ENCODE data around the gene LAMB3. TPM values are rescaled to one million over a fixed set of nuclear protein-coding genes. Genes with fewer than 3 reads are reported as not detected.

LAMB3 gene
- total RNA-seq, 1 donor from 2014 or later = 2.6 TPM

DNA sequence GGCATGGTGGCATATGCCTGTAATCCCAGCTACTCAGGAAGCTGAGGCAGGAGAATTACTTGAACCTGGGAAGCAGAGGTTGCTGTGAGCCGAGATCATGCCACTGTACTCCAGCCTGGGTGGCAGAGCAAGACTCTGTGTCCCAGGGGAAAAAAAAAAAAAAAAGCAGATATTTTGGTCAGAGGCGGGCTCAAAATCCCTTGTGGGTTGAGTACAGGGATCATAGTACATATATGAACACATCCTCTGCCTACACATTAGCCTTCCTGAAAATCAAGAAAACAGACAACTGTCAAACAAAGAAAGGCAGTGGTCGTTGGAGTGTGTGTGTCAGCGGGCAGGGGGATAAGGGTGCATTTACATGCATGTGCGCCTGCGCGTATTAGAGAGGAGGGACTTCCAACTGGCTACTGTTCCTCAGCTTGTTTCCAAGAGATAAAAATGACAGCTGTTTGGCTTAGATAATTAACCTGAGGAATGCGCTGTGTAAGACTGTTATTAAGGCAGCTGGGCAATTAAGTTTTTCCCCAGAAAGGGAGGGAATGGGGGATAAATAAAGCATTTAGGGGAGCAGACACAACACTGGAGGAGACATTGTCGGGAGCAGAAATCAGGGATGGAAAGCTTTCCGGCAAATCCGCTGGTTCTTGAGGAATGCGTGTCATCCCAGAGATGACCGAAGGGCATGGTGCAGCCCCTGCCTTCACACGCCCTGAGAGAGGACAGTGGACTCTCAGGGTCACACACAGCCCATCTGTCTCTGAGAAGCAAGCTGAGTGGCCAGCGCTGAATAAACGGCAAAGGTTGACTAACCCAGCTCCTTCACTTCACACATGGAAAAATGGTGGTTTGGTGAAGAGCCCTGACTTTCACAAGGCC is 6.4 kb downstream of the LAMB3 start:
- no peak overlapping the region for H3K27ac Mint-ChIP-seq (ENCODE audit: unreplicated experiment)

DNA sequence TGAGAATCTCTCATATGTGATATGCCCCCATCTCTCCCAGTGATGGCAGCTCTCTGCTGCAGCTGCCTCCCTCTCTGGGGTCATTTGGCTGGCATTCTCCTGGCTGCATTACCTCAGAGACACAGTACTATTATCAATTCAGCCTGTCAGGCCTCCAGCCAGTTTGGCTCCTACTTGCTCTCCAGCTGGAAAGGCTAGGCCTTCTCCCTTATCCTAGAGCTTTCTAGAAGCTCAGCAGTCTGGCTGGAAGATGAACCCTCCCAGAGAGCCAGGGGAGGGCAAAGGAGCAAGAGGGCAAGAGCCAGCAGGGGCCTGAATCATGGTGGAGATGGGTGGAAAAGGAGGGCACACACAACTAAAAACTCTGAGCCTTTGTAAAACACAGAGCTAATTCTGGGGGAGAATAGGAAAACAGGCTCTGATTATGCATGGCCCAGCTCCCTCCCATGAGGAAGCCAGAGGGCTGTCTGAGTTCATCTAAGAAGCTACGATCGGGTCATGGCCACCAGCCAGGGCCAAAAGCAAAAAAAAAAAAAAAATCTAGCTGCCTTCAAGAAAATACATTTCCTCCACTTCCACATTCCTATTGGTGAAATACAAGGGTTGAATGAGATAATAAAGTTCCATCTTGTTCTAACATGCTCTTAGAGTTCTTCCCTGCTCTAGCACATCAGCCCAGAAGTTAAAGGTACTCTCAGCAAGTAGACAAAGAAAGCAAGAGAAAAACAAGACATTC is 8.8 kb downstream of the LAMB3 start:
- Mint-ChIP-seq H3K36me3 (ENCODE audit: unreplicated experiment) (no peaks in the 10 kb centered on the region), H3K4me1 (ENCODE audit: unreplicated experiment) (peaks cover 31% of the 10 kb centered on the region), H3K4me3 (ENCODE audit: unreplicated experiment) (no peak overlapping the region), H3K27ac (ENCODE audit: unreplicated experiment) (no peak overlapping the region), H3K9me3 (ENCODE audit: unreplicated experiment) (no peaks in the 10 kb centered on the region), H3K27me3 (ENCODE audit: unreplicated experiment) (no peaks in the 10 kb centered on the region)
- DNase-seq (ENCODE audit: extremely low spot score, unreplicated experiment) = no peak
- TF ChIP-seq, protein P1, sequence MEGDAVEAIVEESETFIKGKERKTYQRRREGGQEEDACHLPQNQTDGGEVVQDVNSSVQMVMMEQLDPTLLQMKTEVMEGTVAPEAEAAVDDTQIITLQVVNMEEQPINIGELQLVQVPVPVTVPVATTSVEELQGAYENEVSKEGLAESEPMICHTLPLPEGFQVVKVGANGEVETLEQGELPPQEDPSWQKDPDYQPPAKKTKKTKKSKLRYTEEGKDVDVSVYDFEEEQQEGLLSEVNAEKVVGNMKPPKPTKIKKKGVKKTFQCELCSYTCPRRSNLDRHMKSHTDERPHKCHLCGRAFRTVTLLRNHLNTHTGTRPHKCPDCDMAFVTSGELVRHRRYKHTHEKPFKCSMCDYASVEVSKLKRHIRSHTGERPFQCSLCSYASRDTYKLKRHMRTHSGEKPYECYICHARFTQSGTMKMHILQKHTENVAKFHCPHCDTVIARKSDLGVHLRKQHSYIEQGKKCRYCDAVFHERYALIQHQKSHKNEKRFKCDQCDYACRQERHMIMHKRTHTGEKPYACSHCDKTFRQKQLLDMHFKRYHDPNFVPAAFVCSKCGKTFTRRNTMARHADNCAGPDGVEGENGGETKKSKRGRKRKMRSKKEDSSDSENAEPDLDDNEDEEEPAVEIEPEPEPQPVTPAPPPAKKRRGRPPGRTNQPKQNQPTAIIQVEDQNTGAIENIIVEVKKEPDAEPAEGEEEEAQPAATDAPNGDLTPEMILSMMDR (IDR thresholded peaks at IDR 0.05) = no peak

More for the DNA sequence above, 6.4 kb downstream of the LAMB3 start:
- Mint-ChIP-seq H3K9me3 (ENCODE audit: unreplicated experiment) (no peaks in the 10 kb centered on the region), H3K4me1 (ENCODE audit: unreplicated experiment) (peaks cover 53% of the 10 kb centered on the region), H3K36me3 (ENCODE audit: unreplicated experiment) (no peaks in the 10 kb centered on the region), H3K4me3 (ENCODE audit: unreplicated experiment) (no peak overlapping the region), H3K27me3 (ENCODE audit: unreplicated experiment) (no peaks in the 10 kb centered on the region)
- TF ChIP-seq, protein P1 (IDR thresholded peaks at IDR 0.05) = no peak
- no peak for DNase-seq (ENCODE audit: extremely low spot score, unreplicated experiment)

DNA sequence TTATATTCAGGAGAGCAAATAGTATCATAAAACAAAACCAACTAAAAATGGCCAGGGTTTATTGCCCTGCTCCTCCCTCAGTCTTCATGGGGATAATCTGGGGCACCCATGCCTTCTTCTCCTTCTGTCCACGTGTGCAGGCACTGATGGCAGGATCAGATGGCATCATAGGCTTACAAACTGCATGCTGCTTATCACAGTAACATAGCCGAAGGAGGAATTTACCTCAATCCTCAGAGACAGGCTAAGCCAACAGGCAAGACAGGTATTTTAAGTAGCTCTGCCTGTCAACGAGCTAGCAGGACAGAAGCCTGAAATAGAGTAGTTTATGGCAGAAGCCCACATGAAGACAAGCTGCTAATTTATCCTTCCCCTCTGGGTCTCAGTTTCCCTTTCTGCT is 9.4 kb downstream of the LAMB3 start:
- H3K27me3 Mint-ChIP-seq (ENCODE audit: unreplicated experiment) = peaks cover 4% of the 10 kb centered on the region
- no peaks in the 10 kb centered on the region for H3K9me3 Mint-ChIP-seq (ENCODE audit: unreplicated experiment)
- peaks cover 25% of the 10 kb centered on the region for H3K4me1 Mint-ChIP-seq (ENCODE audit: unreplicated experiment)
- TF ChIP-seq, protein P1 (IDR thresholded peaks at IDR 0.05) = no peak
- no peaks in the 10 kb centered on the region for H3K36me3 Mint-ChIP-seq (ENCODE audit: unreplicated experiment)
- no peak overlapping the region for H3K4me3 Mint-ChIP-seq (ENCODE audit: unreplicated experiment)
- DNase-seq (ENCODE audit: extremely low spot score, unreplicated experiment) = no peak
- no peak overlapping the region for H3K27ac Mint-ChIP-seq (ENCODE audit: unreplicated experiment)

DNA sequence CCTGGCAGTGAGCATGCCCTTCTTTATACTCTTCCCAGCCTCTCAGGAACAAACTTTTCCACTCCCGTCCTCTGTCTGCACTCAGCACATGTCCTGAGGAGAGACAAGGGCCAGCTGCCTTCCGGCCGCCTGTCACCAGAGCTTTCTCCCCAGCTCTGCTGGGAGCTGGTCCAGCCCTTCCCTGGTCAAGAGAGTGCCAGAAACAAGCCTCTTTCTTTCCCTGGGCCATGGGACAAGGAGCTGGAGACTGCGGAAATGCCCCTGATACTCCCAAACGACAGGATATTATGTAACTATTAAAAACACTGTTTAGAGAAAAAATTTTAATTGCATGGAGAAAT is 10.4 kb downstream of the LAMB3 start:
- H3K9me3 Mint-ChIP-seq (ENCODE audit: unreplicated experiment) = no peaks in the 10 kb centered on the region
- TF ChIP-seq, protein P1 (IDR thresholded peaks at IDR 0.05) = no peak
- H3K4me3 Mint-ChIP-seq (ENCODE audit: unreplicated experiment) = no peak overlapping the region
- H3K27me3 Mint-ChIP-seq (ENCODE audit: unreplicated experiment) = peaks cover 4% of the 10 kb centered on the region
- H3K27ac Mint-ChIP-seq (ENCODE audit: unreplicated experiment) = no peak overlapping the region
- no peaks in the 10 kb centered on the region for H3K36me3 Mint-ChIP-seq (ENCODE audit: unreplicated experiment)
- peaks cover 15% of the 10 kb centered on the region for H3K4me1 Mint-ChIP-seq (ENCODE audit: unreplicated experiment)
- no peak for DNase-seq (ENCODE audit: extremely low spot score, unreplicated experiment)

DNA sequence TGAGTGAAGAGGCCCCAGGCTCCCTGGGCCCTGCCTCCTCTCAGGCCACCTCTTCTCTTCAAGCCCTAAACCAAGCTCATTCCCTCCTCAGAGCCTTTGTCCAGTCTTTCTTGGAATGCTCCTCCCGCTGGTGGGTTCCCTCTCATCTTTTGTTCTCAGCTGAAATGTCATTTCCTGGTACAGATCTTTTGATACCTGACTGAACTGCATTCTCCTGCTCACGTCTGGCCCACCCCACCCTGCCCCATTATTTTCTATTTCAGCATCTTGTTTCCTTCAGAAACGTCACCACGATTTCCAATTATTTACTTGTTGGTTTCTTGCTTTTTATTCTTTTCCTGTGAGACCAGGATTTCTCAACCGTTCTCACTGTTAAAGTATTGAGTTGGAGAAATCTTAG is 16.4 kb downstream of the LAMB3 start:
- no peak for DNase-seq (ENCODE audit: extremely low spot score, unreplicated experiment)
- H3K4me3 Mint-ChIP-seq (ENCODE audit: unreplicated experiment) = no peak overlapping the region
- H3K9me3 Mint-ChIP-seq (ENCODE audit: unreplicated experiment) = no peaks in the 10 kb centered on the region
- no peak overlapping the region for H3K27ac Mint-ChIP-seq (ENCODE audit: unreplicated experiment)
- H3K27me3 Mint-ChIP-seq (ENCODE audit: unreplicated experiment) = peaks cover 4% of the 10 kb centered on the region
- TF ChIP-seq, protein P1 (IDR thresholded peaks at IDR 0.05) = no peak
- H3K4me1 Mint-ChIP-seq (ENCODE audit: unreplicated experiment) = no peaks in the 10 kb centered on the region
- H3K36me3 Mint-ChIP-seq (ENCODE audit: unreplicated experiment) = no peaks in the 10 kb centered on the region
